ENCODE data around the gene TGFBRAP1. TPM values are rescaled to one million over a fixed set of nuclear protein-coding genes. Genes with fewer than 3 reads are reported as not detected.

Gene TGFBRAP1
- total RNA-seq, 1 donor from 2014 or later = 9.8 TPM

Other genes with a start within 250 kb of the TGFBRAP1 start
- not detected for gene GPR45, start 88.0 kb downstream of the TGFBRAP1 start, total RNA-seq
- 18.6 TPM for gene C2orf49, start 7.8 kb upstream of the TGFBRAP1 start, total RNA-seq
- gene FHL2, start 69.3 kb upstream of the TGFBRAP1 start, total RNA-seq = 1,772 TPM